H9 (cell line): ENCODE measurements around the gene FLT1. TPM values are rescaled to one million over a fixed set of nuclear protein-coding genes. Genes with fewer than 3 reads are reported as not detected.
A peak's percentile ranks its signal among the peaks of the same experiment; 100 is the strongest.

Experiments used
- DNase-seq: peaks from one replicate; pipeline ENCODE4 v3.0.0-alpha.2; 2017
- H2AFZ ChIP-seq: one replicate; pipeline ENCODE4 v1.6.1; 2013; ENCODE audit warnings: mild to moderate bottlenecking, low read length, control low read depth, moderate library complexity
- H2AK5ac ChIP-seq: 2 replicates; pipeline ENCODE4 v1.6.1; 2013; ENCODE audit warnings: low read length, control low read depth, mixed read lengths; ENCODE audit not compliant: insufficient read length
- H2BK120ac ChIP-seq: one replicate; pipeline ENCODE4 v1.6.1; 2013; ENCODE audit warnings: low read depth, mild to moderate bottlenecking, low read length, control low read depth, inconsistent platforms; ENCODE audit not compliant: poor library complexity, severe bottlenecking
- H2BK12ac ChIP-seq: 2 replicates; pipeline ENCODE4 v1.6.1; 2013; ENCODE audit warnings: low read length, control low read depth, mixed read lengths, low read depth; ENCODE audit not compliant: insufficient read length
- H2BK15ac ChIP-seq: 2 replicates; pipeline ENCODE4 v1.6.1; 2013; ENCODE audit warnings: low read depth, low read length, control low read depth
- H2BK20ac ChIP-seq: one replicate; pipeline ENCODE4 v1.6.1; 2013; ENCODE audit warnings: low read depth, mild to moderate bottlenecking, low read length, control low read depth, inconsistent platforms; ENCODE audit not compliant: poor library complexity, severe bottlenecking
- H2BK5ac ChIP-seq: 2 replicates; pipeline ENCODE4 v1.6.1; 2013; ENCODE audit warnings: low read length, control low read depth, mixed read lengths; ENCODE audit not compliant: insufficient read length
- H3K14ac ChIP-seq: 2 replicates; pipeline ENCODE4 v1.6.1; 2013; ENCODE audit warnings: low read length, control low read depth; ENCODE audit not compliant: insufficient read depth
- H3K18ac ChIP-seq: 2 replicates; pipeline ENCODE4 v1.6.1; 2013; ENCODE audit warnings: low read depth, mild to moderate bottlenecking, mixed read lengths, low read length, control low read depth; ENCODE audit not compliant: insufficient read length
- H3K23ac ChIP-seq: 2 replicates; pipeline ENCODE4 v1.6.1; 2013; ENCODE audit warnings: low read length, control low read depth, mixed read lengths, low read depth; ENCODE audit not compliant: insufficient read length
- H3K23me2 ChIP-seq: 2 replicates; pipeline ENCODE4 v1.6.1; 2013; ENCODE audit warnings: low read depth, mild to moderate bottlenecking, mixed read lengths, low read length, control low read depth; ENCODE audit not compliant: insufficient read length, poor library complexity, severe bottlenecking
- H3K27ac ChIP-seq: 2 replicates; pipeline ENCODE4 v1.5.1; 2013; ENCODE audit warnings: low read length, control low read depth, mixed read lengths, low read depth; ENCODE audit not compliant: insufficient read length
- H3K27me3 ChIP-seq: 2 replicates; pipeline ENCODE4 v1.6.1; 2013; ENCODE audit warnings: low read length, control low read depth, inconsistent platforms; ENCODE audit not compliant: insufficient read depth
- H3K4ac ChIP-seq: 2 replicates; pipeline ENCODE4 v1.6.1; 2013; ENCODE audit warnings: low read depth, mild to moderate bottlenecking, control low read depth, inconsistent platforms, low read length, moderate library complexity
- H3K4me1 ChIP-seq: 2 replicates; pipeline ENCODE4 v1.6.1; 2013; ENCODE audit warnings: low read length, control low read depth, inconsistent platforms; ENCODE audit not compliant: insufficient read depth
- H3K4me2 ChIP-seq: 2 replicates; pipeline ENCODE4 v1.6.1; 2013; ENCODE audit warnings: low read length, control low read depth, mixed read lengths; ENCODE audit not compliant: insufficient read length, insufficient read depth
- H3K56ac ChIP-seq: 2 replicates; pipeline ENCODE4 v1.6.1; 2013; ENCODE audit warnings: low read depth, mild to moderate bottlenecking, mixed read lengths, low read length, control low read depth; ENCODE audit not compliant: insufficient read length
- H3K79me1 ChIP-seq: 2 replicates; pipeline ENCODE4 v1.6.1; 2013; ENCODE audit warnings: low read depth, mild to moderate bottlenecking, moderate library complexity, low read length, control low read depth, inconsistent platforms; ENCODE audit not compliant: insufficient read depth, poor library complexity, severe bottlenecking
- H3K79me2 ChIP-seq: 2 replicates; pipeline ENCODE4 v1.6.1; 2013; ENCODE audit warnings: low read length, control low read depth, inconsistent platforms; ENCODE audit not compliant: insufficient read depth
- H3K9ac ChIP-seq: 2 replicates; pipeline ENCODE4 v1.6.1; 2013; ENCODE audit warnings: low read length, control low read depth, mixed read lengths; ENCODE audit not compliant: insufficient read length; ENCODE audit errors: extremely low read depth
- H3K9me3 ChIP-seq: one replicate; pipeline ENCODE4 v1.6.1; 2013; ENCODE audit warnings: low read depth, low read length, inconsistent platforms; ENCODE audit not compliant: control insufficient read depth
- H3T11ph ChIP-seq: one replicate; pipeline ENCODE4 v1.6.1; 2013; ENCODE audit warnings: mild to moderate bottlenecking, low read length, control low read depth, inconsistent platforms
- H4K20me1 ChIP-seq: one replicate; pipeline ENCODE4 v1.6.1; 2013; ENCODE audit not compliant: control insufficient read depth, insufficient read length, insufficient read depth
- H4K5ac ChIP-seq: 2 replicates; pipeline ENCODE4 v1.6.1; 2013; ENCODE audit warnings: low read depth, mild to moderate bottlenecking, mixed read lengths, low read length, control low read depth; ENCODE audit not compliant: insufficient read length
- H4K8ac ChIP-seq: replicated peaks from 2 replicates; pipeline ENCODE4 v1.6.1; 2013; ENCODE audit warnings: low read length, control low read depth, mixed read lengths, low read depth; ENCODE audit not compliant: insufficient read length
- H4K91ac ChIP-seq: 2 replicates; pipeline ENCODE4 v1.6.1; 2013; ENCODE audit warnings: low read depth, mild to moderate bottlenecking, moderate library complexity, mixed read lengths, low read length, control low read depth; ENCODE audit not compliant: insufficient read length
- H3K27ac Mint-ChIP-seq, 3 experiments: 2 replicates in 2 of 3; 3 replicates in 1 of 3; pipeline ENCODE4 v1.8.0; 2020 to 2021; ENCODE audit warnings: mixed read lengths in 3 of 3, mild to moderate bottlenecking in 1 of 3, moderate library complexity in 1 of 3
- H3K27me3 Mint-ChIP-seq: 2 replicates; pipeline ENCODE4 v1.8.0; 2021; ENCODE audit warnings: low read depth, mild to moderate bottlenecking, moderate library complexity, mixed read lengths
- H3K36me3 Mint-ChIP-seq, 3 experiments: 2 replicates in 2 of 3; 3 replicates in 1 of 3; pipeline ENCODE4 v1.8.0; 2020 to 2021; ENCODE audit warnings: low read depth in 3 of 3, mixed read lengths in 3 of 3; ENCODE audit not compliant: insufficient read depth in 1 of 3
- H3K4me1 Mint-ChIP-seq, 2 experiments: 2 replicates each; pipeline ENCODE4 v1.8.0; 2020; ENCODE audit warnings: mixed read lengths in 2 of 2
- H3K4me3 Mint-ChIP-seq, 2 experiments: 2 replicates in 1 of 2; 3 replicates in 1 of 2; pipeline ENCODE4 v1.8.0; 2020 to 2021; ENCODE audit warnings: mild to moderate bottlenecking in 2 of 2, mixed read lengths in 2 of 2, moderate library complexity in 1 of 2
- H3K9me3 Mint-ChIP-seq, 2 experiments: 2 replicates in 1 of 2; 3 replicates in 1 of 2; pipeline ENCODE4 v1.8.0; 2020; ENCODE audit warnings: mild to moderate bottlenecking in 2 of 2, mixed read lengths in 2 of 2, moderate library complexity in 1 of 2
- CTCF ChIP-seq: fragments of 200-600 bp; sonication (generic); conservative IDR thresholded peaks from 3 replicates; pipeline ENCODE4 v1.8.0; 2021; ENCODE audit warnings: antibody characterized with exemption, mild to moderate bottlenecking
- WGBS: extraction: QIAGEN DNeasy Blood & Tissue Kit; methylation state at CpG from one replicate; pipeline ENCODE4 v1.1.7; 2013; ENCODE audit warnings: missing lambda C conversion rate, low lambda C conversion rate, mixed read lengths; ENCODE audit not compliant: insufficient read length; ENCODE audit errors: extremely low coverage; 5-methylcytosine and 5-hydroxymethylcytosine counted together
- total RNA-seq: library from RNA; stranded (reverse); gene quantifications from 2 replicates; pipeline ENCODE4 v1.2.1, GENCODE V29; 2021

FLT1 gene
- total RNA-seq, 1 experiment from 2014 or later: 84.1 TPM

DNA sequence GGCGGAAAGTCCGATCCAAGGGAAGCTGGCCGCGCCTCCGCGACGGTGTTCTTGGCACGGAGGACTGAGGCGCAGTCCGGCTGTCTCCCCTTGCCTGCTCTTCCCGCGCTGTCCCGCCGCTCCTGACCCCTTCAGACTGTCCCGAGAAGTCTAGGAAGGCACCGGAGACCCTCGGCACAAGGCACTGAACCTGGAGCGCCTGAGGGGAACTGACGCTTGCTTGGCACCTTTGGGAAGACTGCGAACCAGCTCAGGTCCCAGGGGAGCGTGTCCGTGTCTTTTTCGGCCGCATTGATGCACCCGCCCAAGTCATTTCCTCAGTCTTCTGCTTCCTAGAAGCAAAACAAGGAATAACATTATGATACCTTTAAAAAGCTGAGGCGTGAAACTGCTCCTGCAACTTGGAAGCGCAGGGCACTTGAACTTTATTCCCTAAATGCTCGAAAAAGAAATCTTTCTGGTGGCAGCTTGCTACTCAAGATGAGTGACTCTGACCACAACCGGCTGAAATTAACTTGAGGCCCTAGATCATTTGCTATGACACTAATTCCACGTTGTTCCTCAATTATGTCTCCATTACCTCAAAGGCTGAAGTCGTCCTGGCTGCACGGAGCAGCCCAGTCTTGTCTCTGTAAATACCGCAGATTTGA, 735 bp upstream of the FLT1 start:
- no peak for DNase-seq
- Mint-ChIP-seq H3K4me3 (peak overlapping the region; percentile 89 to 94), H3K27ac (peak overlapping the region in 1 of 3 experiments; percentile 11; a peak in 2 of 7 replicates), H3K27me3 (peaks cover 21% of the 10 kb centered on the region), H3K9me3 (peaks cover 0 to 1% of the 10 kb centered on the region in 2 experiments; a peak in 2 of 5 replicates), H3K36me3 (peaks cover 4 to 11% (median 10%) of the 10 kb centered on the region in 3 experiments; a peak in 6 of 7 replicates), H3K4me1 (peaks cover 40 to 52% of the 10 kb centered on the region in 2 experiments)
- Histone ChIP-seq H3K4ac (no peak overlapping the region), H3K23ac (no peak overlapping the region), H2AFZ (no peak overlapping the region), H3K79me1 (peaks cover 2% of the 10 kb centered on the region), H3K18ac (no peak overlapping the region), H2BK20ac (no peak overlapping the region), H3K14ac (peak overlapping the region; percentile 42; the same call in 1 of the 2 replicates), H3K79me2 (peaks cover 23% of the 10 kb centered on the region; the same call in 1 of the 2 replicates), H2BK12ac (no peak overlapping the region), H4K20me1 (no peaks in the 10 kb centered on the region), H3K27ac (no peak overlapping the region), H3K4me1 (peaks cover 4% of the 10 kb centered on the region; the same call in 1 of the 2 replicates), H3K56ac (no peak overlapping the region), H3K23me2 (peaks cover 27% of the 10 kb centered on the region), H3K9ac (peak overlapping the region; percentile 25), H3K4me2 (peak overlapping the region; percentile 89), H2BK5ac (no peak overlapping the region), H4K8ac (no peak overlapping the region), H2BK120ac (no peak overlapping the region), H4K91ac (no peak overlapping the region), H3T11ph (no peak overlapping the region), H2AK5ac (no peak overlapping the region), H2BK15ac (no peak overlapping the region), H4K5ac (no peak overlapping the region), H3K27me3 (no peaks in the 10 kb centered on the region; the same call in 1 of the 2 replicates), H3K9me3 (no peaks in the 10 kb centered on the region)
- 0 out of 3 replicates have a peak, but pooled peaks have one; percentile 17 for TF ChIP-seq CTCF
- no CpG with 5 or more reads among the region's 33 CpGs for WGBS
